Stimulated activated CD4-positive, alpha-beta T cell treated with anti-CD3 and anti-CD28 coated beads, Interleukin-4, amount 100 ng/mL, for 48 hours (primary cell): ENCODE results near the gene ANKRD36.
"Not testable (repeated sequence)": the region's sequence is repeated elsewhere in the genome, so short reads cannot be mapped to it uniquely, and the experiment has no call there.

Experiments used
- DNase-seq, 2 donors: peaks; one replicate each; pipeline ENCODE4 v3.0.0-alpha.2; 2020; ENCODE audit warnings: low read depth in 2 of 2

The ANKRD36 gene

GRCh38 chr2:97293687-97294086, 180.7 kb downstream of the ANKRD36 start:
- not testable (repeated sequence) for DNase-seq
